ENCODE results near the gene OCIAD1. TPM values are rescaled to one million over a fixed set of nuclear protein-coding genes. Genes with fewer than 3 reads are reported as not detected.

OCIAD1 gene
- total and polyA plus RNA-seq, 2 of the 13 experiments (the other 11 are each of a cell fraction or from before 2014, with no cell fraction given): 67.3 to 74.9 TPM

Other genes with a start within 250 kb of the OCIAD1 start
- 19.6 and 28.4 TPM in 2 replicates for gene FRYL, start 50.8 kb upstream of the OCIAD1 start, total RNA-seq (2016; rRNA removed; fragmentation: Illumina TruSeq; extraction: Trizol)
- gene FRYL, start 50.8 kb upstream of the OCIAD1 start, polyA plus RNA-seq (2011; rRNA removed): 7.8 and 9.7 TPM in 2 replicates
- gene OCIAD2, start 75.7 kb downstream of the OCIAD1 start, total RNA-seq (2016; rRNA removed; fragmentation: Illumina TruSeq; extraction: Trizol): not detected in 2 replicates
- gene OCIAD2, start 75.7 kb downstream of the OCIAD1 start, polyA plus RNA-seq (2011; rRNA removed): not detected in 2 replicates
- not detected in 2 replicates for gene CWH43, start 155.2 kb downstream of the OCIAD1 start, total RNA-seq (2016; rRNA removed; fragmentation: Illumina TruSeq; extraction: Trizol)
- not detected in 2 replicates for gene CWH43, start 155.2 kb downstream of the OCIAD1 start, polyA plus RNA-seq (2011; rRNA removed)